ENCODE data around the gene ULK4.
"Not testable (repeated sequence)": the region's sequence is repeated elsewhere in the genome, so short reads cannot be mapped to it uniquely, and the experiment has no call there.

ULK4 gene

DNA sequence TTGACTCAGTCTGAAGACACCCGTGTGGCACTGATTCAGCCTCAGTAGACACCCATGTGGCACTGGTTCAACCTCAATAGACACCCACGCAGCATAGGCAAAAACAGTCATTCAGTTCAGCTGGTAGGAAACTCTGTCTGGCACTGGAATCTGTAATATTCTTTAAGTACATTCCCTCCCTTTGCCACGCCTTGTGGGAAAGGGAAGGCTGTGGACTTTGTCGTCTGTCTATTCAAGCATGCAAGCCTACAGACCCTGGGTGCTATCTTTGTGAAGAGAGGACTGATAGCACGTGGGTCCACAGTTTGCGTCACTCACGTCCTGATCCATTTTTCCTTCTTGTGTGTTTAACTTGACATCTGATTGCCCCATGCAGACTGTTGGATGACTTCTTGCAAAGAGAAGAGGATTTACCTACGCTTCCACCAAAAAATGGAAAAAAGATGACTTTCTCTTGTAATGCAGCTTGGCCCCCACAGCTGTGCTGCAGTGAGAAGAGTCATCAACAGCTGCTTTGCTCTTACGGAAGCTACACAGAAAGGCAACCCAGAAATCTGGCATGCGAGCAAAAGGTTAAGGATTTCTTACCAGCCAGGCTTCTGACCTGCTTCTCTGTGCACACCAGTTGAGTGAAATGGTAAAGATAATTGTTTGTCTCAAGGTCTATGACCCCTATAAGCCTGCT is 278.1 kb downstream of the ULK4 start:
- DNase-seq = no peak

DNA sequence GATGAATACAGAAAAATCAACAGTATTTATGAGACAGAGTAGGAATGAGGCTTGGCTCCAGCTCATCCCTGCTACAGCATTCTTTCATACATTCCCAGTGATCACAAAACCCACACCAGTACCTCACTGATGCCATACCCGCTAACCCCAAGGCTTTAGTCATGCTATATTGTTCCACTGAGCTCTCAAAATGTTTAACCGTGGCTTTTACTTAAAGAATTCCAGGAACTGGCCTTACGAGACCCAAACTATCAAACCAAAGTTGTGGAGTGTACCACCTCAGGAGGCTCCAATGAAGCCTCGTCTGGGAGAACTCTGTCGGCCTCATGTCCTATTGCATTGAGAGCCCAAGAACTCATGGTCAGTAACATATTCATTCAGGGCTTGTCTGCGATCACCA is 278.9 kb downstream of the ULK4 start:
- DNase-seq = no peak

DNA sequence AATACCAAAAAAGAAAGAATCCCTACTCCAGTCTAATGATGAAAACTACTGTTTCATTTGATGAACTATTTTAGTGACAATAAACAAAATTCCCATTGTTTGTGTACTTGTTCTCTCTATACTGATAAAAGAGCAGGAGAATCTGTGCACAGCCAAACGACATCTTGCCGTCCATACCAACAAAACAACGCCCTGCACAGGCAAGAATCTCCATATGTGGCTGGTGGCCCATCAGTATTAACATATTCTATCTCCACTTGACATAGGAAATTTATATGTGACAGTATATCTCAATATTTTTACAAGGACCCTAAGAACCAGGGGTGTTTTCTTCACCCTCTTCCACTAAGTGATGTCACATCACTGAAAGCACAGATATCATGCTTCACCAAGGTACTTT is 279.5 kb downstream of the ULK4 start:
- no peak for DNase-seq

DNA sequence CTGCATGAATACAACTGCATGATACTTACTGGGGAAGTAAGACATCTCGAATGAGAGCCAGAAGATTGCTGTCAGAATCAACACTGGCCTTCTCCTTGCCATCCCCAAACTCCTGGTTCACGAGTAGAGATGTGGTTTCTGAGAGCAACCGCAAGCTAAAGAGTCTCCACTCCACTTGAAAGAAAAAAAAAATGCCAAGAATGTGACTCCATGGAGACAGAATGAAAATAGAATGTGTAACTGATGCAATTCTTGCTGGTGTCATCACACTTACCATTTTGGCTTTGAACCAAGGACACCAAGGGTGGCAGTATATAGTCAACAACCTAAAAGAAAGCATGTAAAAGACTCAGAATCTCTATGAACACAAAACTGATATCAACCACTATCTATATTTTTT is 280.4 kb downstream of the ULK4 start:
- no peak for DNase-seq

DNA sequence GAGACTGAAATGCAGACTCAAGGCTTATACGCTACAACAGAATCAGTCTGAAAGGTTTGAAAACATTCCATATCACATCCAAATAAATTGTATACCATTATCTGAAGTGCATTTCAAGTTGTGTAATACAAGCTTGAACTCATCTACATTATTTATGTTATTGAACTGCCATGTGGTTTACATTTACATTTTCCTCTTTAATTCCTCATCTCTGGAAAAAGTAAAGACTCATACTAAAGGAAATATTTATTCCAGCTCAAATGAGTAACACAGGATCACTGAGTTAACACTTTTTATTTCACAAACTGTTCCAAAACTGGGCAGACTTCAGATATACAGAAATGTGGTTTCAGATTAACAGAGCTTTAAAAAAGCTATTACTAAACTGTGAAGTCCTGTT is 282.5 kb downstream of the ULK4 start:
- no peak for DNase-seq

DNA sequence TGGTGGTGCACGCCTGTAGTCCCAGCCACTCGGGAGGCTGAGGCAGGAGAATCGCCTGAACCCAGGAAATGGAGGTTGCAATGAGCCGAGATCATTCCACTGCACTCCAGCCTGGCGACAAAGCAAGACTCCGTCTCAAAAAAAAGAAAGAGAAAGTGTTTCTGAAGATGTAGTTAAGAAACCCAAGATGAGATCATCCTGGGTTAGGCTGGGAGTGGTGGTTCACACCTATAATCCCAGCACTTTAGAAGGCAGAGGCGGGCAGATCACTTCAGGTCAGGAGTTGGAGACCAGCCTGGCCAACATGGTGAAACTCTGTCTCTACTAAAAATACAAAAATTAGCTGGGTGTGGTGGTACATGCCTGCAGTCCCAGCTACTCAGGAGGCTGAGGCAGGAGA is 286.8 kb downstream of the ULK4 start:
- DNase-seq = not testable (repeated sequence)

DNA sequence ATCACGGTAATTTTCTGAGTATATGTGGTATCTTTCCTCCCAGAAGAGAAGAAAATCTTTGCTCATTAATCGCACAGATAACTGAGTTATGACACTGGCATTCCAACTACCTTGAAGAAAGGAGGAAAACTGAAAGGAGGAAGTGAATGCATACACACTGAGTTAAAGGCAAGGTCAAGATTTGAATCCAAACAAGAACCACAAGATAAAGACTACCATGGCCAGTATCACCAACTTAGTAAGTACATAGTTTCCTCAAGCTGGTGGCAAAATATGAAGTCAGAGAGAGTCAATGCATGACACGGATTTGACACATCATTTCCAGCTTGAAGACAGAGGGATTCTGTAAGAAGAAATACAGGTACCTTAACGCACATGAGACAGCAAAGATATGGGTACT is 287.5 kb downstream of the ULK4 start:
- DNase-seq = no peak

DNA sequence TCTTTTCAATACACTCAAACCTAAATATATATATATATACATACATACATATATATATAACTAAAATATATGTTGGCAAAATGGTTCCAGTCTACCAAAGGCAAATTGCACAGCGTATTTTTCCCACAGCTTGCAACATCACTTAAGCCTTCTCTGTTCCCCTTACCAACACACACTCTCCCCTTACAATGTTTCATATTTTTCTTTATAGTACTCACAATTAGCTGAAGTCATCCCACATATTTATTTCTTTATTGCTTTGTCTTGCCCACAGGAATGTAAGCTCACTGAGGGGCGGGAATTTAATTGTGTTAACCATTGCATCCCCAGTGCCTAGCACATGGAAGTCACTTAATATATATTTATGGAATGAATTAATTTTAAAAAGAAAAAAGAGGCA is 288.3 kb downstream of the ULK4 start:
- no peak for DNase-seq

DNA sequence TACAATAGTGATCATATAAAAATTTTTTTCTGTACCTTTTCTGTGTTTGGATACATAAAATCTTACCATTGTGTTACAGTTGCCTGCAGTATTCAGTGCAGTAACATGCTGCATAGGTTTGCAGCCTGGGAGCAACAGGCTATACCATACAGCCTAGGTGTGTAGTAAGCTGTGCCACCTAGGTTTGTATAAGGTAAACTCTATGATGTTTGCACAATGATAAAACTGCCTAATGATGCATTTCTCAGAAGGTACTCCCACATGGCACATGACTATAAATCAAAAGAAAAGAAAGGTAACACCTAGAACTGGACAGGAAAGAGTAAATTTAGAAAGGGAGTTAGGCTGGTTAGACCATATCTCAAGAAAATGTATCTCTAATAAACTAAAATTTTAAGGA is 293.5 kb downstream of the ULK4 start:
- no peak for DNase-seq

DNA sequence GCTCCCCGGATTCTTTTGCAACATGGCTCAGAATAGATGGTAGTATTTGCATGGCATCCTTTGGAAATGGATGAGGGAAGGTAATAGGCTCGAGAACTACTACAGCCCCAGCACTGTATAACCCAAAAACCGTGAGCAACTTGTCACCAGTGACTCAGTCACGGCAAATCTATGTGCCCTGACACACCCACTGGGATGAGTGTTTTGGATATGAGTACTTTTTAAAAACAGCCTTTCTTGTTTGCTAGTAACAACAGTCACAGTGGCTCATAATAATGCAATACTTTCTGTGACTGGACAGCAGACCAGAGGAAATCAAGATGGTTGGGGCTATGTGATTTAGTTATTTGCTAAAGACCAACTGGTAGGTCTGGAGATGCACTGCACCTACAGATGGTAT is 299.6 kb downstream of the ULK4 start:
- no peak for DNase-seq

DNA sequence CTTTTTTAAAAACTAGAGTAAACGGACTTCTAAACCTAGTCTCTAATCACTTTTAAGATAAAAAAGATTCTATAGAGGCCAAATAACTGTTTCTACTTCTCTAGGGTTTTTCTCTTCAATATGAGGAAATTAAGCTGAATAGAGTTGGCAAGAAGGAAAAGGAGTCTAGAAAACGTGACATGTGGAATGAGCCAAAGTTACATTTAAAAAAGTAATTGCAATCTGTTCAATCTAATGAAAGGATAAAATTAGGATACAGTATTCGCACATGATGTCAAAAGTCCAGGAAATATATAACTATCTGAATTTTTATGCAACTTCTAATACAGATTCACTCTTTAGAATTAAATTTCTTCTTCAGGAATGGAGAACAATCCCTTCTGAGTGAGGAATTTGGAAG is 300.1 kb downstream of the ULK4 start:
- DNase-seq = no peak

DNA sequence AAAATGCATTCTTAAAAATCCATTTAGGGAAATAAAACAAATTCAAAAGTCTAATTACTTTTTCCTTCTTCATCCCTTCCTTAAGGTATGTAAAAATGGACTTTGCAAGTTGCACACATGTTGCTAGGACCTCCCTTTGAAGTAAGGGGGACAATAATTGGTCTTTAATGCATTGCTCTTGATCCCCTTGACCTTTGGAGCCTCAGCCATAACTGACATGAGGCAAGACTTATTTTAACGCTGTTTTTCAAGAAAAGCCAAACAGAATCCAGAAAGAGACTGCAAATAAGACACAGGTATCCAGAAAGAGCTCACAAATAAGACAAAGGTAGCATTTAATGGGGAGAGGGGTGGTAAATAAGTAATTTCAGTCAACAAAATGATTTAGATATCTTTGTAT is 301.4 kb downstream of the ULK4 start:
- DNase-seq = no peak

DNA sequence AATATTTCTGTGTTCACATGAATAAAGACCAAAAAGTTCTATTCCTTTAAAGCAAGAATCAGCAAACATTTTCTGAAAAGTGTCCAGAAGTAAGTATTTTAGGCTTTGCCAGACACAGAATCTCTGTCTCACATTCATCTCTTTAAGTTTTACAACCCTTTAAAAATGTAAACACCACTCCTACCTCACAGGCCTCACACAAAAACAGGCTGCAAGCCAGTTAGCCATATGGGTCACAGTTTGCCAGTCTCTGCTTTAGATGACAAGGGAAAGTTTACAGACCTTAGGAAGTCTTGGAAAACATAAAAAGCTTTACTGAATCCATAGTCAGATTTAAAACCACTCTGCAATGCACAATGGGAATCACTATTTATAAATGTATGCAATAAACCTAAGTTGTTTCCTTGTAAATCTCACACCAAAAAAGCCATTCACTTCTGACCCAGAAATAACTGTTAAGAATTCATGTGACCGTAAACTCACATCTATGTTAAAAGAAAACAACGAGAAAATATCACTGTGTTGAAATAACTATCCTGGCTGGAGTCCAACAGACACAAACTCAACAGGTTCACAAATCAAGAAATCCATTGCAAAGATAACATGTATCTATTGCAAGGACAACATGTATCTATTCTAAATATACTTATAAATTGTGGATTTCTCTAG is 308.2 kb downstream of the ULK4 start:
- DNase-seq = no peak

DNA sequence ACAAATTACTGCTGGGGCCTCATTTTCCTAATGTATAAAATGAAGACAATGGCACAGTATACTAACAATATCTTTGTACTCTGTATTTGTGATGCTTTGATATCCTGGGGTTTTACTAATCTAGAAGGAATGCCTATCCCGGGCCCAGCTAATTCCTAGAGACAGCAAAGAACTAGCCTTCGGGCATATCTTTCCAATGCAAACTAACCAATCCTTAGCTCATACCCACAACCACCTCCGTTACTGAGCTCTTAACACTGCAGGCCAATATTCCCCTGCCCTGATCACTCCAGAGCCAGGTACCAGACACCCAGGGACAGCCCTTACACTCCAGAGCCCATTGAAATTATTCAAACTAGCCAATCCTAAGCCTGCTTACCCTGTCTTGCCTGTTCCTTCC is 309.0 kb downstream of the ULK4 start:
- no peak for DNase-seq

DNA sequence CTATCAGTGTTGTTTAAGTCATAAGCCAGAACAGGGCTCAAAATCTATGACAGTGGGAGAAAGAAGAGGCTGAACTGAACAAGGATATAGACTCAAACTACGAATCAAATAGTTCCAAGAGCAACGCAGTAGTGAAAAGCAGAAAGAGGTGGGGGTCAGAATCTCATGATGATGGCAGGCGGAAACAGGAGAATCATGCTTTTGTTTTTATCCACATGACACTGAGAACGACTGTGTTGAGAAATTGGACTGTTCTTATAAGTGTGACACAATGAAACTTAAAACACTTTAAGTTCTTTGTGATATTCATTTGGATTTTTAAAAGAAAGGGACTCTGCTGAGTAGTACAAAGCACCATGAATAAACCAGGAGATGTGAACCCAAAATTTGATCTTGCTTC is 309.4 kb downstream of the ULK4 start:
- DNase-seq = no peak

DNA sequence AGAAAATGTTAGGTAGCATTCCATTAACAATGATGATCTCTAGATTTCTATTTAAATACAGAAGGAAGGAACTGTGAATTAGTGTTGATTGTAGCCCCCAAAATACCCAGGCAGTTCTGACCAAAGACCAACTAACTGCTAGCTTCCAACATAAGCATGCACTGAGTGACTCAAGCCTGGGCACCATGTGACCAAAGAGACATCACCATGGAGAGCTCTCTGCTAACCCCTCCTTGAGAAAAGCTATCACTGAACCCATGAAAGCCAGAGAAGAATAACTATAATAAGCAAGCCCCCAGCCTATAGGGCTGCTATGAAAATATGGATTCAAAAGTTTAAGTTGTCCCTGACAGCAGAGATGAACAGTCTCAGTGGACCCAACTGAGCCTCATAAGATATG is 310.2 kb downstream of the ULK4 start:
- no peak for DNase-seq

DNA sequence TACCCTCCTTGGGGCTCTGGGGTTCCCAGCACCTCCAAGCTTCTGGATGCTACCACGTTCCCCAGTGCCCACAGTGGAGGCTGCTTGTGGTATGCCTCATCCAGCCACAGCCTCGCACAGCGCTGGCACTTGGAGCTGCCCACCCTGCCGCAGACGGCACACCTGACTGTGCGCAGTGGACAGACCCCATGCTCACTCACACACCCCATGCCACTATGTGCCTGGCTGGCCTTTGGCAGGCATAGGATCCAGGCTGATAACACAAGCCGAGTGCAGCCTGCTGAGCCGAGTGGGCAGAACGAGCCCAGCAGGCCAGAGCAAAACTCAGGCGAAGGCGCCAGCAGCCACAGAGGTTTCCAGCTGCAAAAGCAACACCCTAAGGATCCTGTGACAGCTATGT is 311.5 kb downstream of the ULK4 start:
- no peak for DNase-seq

DNA sequence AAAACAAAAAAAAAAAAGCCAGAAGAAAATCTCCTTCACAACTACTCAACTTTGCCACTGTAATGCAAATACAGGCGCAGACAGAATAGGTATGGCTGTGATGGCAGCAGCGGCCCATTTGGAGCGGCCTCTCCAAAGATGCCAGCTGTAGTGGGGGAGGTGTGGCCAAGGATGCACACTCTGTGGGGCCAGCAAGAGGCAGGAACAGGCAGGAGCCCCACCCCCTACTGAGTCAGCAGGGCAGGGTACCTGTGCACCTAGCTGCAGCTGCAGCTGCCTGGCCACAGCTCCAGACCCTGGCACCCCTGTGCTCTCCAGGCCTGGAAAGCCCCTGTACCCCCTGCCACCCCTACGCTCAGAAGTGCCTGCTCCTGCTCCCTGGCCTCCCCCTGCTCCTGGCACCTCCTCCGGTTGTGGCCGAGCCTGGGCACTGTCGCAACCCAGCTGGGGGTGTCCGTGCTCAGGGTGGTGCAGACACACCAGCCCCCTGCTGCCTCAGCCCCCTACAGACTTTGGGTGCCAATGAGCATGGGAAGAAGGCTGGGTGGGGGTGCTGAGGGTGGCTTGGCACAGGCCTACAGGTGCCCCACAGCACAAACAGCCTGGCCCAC is 312.7 kb downstream of the ULK4 start:
- DNase-seq = no peak

DNA sequence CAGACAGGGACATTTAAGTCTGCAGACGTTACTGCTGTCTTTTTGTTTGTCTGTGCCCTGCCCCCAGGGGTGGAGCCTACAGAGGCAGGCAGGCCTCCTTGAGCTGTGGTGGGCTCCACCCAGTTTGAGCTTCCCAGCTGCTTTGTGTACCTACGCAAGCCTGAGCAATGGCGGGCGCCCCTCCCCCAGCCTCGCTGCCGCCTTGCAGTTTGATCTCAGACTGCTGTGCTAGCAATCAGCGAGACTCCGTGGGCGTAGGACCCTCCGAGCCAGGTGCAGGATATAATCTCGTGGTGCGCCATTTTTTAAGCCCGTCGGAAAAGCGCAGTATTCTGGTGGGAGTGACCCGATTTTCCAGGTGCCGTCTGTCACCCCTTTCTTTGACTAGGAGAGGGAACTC is 314.2 kb downstream of the ULK4 start:
- not testable (repeated sequence) for DNase-seq

DNA sequence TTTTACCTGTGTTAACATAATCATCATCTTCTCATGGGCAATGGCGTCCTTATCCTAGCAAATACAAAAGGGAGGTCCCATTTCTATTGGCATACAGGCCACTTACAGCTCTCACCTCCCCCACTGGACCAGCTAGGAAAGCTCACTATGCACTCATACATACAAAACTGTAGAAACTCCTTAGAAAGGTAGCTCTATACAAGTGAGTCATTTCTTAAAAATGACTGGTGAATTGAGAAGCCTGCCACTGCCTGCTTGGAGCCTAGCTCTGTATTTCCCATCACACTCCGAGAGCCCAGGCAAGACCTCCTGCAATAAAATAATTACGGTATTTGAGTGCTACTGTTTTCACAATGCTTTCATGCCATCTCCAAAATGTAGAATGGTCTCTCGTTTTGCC is 321.8 kb downstream of the ULK4 start:
- no peak for DNase-seq

DNA sequence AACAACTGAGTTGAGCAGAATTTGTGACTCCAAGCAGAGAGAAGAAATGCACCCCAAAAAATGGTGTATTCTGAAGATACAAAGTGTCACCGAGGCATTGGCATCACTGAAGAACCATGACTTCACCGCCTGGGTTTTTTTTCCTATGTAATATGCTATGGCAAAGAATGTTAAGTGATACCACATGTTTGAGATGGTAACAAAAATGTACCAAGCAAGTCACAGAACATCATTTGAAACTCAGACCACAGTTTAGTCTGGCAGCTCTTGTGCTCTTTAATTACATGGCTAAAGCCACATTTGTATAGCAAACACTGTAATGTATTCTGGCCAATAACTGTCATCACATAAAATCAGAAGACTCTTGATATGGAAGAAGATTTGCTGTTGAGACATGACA is 323.5 kb downstream of the ULK4 start:
- no peak for DNase-seq

DNA sequence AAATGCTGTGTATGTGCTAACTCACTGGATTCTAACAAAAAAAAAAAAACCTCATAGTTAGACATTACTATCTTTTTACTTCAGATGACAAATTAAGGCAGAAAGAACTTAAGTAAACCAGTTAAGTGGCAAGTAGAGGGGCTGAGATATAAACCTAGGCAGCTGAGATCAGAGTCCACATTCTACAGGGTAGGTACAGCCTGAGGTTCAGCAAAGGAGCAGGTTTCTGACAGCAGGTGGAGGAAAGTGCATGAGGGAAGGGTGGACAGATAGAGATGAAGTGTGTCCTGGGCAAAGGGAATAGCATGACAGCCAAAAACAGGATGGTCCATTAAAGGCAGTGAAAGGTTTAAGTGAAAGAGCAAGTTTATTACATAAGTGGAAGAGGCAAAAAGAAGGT is 329.2 kb downstream of the ULK4 start:
- DNase-seq = no peak

DNA sequence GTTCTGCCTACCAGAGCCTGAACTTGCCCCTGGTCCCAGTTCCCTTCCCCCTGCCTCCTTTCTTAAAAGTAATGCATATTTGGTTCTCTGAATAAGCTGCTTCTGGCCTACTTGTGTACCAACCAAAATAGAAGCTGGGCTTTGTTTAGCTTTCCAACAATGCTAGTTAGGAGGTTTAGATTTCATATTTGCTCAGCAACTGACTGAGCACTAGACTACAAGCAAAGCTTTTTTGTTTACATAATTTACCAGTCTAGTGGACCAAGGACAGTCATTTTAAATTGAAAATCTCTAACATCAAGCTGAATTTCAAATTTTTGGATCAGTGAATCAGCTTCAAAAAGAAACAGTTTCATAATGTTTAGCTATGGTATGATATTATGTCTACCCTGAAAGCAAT is 331.2 kb downstream of the ULK4 start:
- DNase-seq = no peak

DNA sequence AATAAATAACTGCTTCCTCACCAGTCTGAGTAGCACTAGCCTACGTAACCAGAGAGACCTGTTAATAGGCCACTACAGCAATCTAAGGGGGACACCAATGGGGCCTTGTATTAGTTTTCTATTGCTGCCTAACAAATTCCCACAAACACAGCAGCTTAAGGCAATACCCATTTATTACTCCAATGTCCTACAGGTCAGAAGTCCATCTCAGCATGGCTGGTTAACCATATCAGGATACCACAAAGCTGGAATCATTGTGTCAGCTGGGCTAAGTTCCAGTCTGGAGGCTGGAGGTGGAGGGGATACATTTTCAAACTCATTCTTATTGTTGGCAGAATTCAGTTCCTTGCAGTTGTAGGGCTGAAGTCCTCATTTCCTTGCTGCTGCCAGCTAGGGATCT is 331.9 kb downstream of the ULK4 start:
- DNase-seq = no peak

DNA sequence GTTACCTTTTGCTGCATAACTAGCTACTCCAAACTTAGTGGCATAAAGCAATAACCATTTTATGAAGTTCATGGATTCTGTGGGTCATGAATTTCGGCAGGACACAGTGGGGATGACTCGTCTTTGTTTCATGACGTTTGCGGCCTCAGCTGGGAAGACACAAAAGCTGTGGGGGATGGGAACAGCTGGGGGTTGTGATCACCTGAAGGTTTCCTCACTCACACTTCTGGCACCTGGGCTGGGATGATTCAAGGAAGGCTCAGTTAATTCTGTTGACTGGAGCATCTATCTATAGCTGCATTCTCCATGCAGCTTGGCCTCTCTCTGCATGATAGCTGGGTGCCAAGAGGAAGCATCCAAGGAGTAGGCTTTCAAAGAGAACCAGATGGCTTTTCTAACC is 332.8 kb downstream of the ULK4 start:
- DNase-seq = no peak
